Osteoblast (primary cell): ENCODE results near the gene NEU3. TPM values are rescaled to one million over a fixed set of nuclear protein-coding genes. Genes with fewer than 3 reads are reported as not detected.

Experiments
- DNase-seq: peaks from one replicate; pipeline ENCODE4 v3.0.0; 2011; ENCODE audit warnings: low spot score, mixed read lengths; ENCODE audit not compliant: insufficient read length; ENCODE audit errors: missing footprints
- H2AFZ ChIP-seq: 2 replicates; pipeline ENCODE4 v1.6.0; 2011; ENCODE audit warnings: mild to moderate bottlenecking, low read length
- H3K27ac ChIP-seq: 2 replicates; pipeline ENCODE4 v1.5.1; 2011; ENCODE audit warnings: mild to moderate bottlenecking, low read depth, low read length, moderate library complexity
- H3K27me3 ChIP-seq: 2 replicates; pipeline ENCODE4 v1.6.0; 2012; ENCODE audit warnings: mild to moderate bottlenecking, control low read depth, inconsistent platforms, low read length, moderate library complexity; ENCODE audit not compliant: insufficient read depth
- H3K36me3 ChIP-seq: 2 replicates; pipeline ENCODE4 v1.5.1; 2011; ENCODE audit warnings: mild to moderate bottlenecking, low read length, control low read depth, moderate library complexity; ENCODE audit not compliant: insufficient read depth
- H3K4me1 ChIP-seq: 2 replicates; pipeline ENCODE4 v1.5.1; 2011; ENCODE audit warnings: mild to moderate bottlenecking, low read length, control low read depth, moderate library complexity; ENCODE audit not compliant: insufficient read depth
- H3K4me2 ChIP-seq: 2 replicates; pipeline ENCODE4 v1.6.0; 2011; ENCODE audit warnings: mild to moderate bottlenecking, low read length; ENCODE audit not compliant: insufficient read depth
- H3K4me3 ChIP-seq: fragments of 200-600 bp; sonication (generic); 3 replicates; pipeline ENCODE4 v1.5.1; 2012; ENCODE audit warnings: mild to moderate bottlenecking, low read length, inconsistent platforms; ENCODE audit not compliant: insufficient read depth
- H3K79me2 ChIP-seq: 2 replicates; pipeline ENCODE4 v1.6.0; 2012; ENCODE audit warnings: mild to moderate bottlenecking, low read length, control low read depth, inconsistent platforms; ENCODE audit not compliant: insufficient read depth
- H3K9me3 ChIP-seq: 2 replicates; pipeline ENCODE4 v1.5.1; 2011; ENCODE audit warnings: low read depth, low read length, control low read depth
- H4K20me1 ChIP-seq: 2 replicates; pipeline ENCODE4 v1.6.0; 2012; ENCODE audit warnings: mild to moderate bottlenecking, low read length, control low read depth; ENCODE audit not compliant: insufficient read depth
- CTCF ChIP-seq: IDR thresholded peaks from 2 replicates; pipeline ENCODE4 v1.5.1; 2011; ENCODE audit warnings: mild to moderate bottlenecking, low read depth, low read length, moderate library complexity; ENCODE audit errors: extremely low read depth
- total RNA-seq: library from RNA; depleted of rRNA; stranded (reverse); fragments of >200 nt; gene quantifications from 2 replicates; pipeline ENCODE4 v1.2.3, GENCODE V29; 2012

NEU3 gene
- total RNA-seq, 1 donor, result 6.9 TPM

DNA sequence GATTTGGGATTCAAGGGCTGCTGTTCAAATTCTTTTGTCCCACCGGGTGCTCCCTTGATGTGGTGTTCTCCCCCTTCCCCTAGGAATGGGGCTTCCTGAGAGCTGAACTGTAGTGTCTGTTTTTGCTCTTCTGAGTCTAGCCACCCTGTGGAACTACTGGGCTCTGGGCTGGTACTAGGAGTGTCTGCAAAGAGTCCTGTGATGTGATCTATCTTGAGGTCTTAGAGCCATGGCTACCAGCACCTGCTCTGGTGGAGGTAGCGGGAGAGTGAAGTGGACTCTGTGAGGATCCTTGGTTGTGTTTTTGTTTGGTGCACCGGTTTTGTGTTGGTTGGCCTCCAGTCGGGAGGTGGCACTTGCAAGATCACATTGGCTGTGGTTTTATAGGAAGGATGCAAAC, 61.8 kb downstream of the NEU3 start:
- DNase-seq, result no peak
- no peak for TF ChIP-seq CTCF

GRCh38 chr11:75051043-75051442, 62.3 kb downstream of the NEU3 start:
- Histone ChIP-seq H2AFZ (no peak overlapping the region), H3K4me3 (no peak overlapping the region), H3K4me1 (no peaks in the 10 kb centered on the region), H3K79me2 (no peaks in the 10 kb centered on the region), H3K9me3 (peaks cover 9% of the 10 kb centered on the region), H4K20me1 (no peaks in the 10 kb centered on the region), H3K27me3 (peaks cover 9% of the 10 kb centered on the region), H3K36me3 (no peaks in the 10 kb centered on the region), H3K27ac (no peak overlapping the region), H3K4me2 (no peak overlapping the region)
- no peak for TF ChIP-seq CTCF
- DNase-seq, result no peak

More for the DNA sequence above, 61.8 kb downstream of the NEU3 start:
- H3K27me3 ChIP-seq, result peaks cover 9% of the 10 kb centered on the region
- no peaks in the 10 kb centered on the region for H3K79me2 ChIP-seq
- H3K4me2 ChIP-seq, result no peak overlapping the region
- no peaks in the 10 kb centered on the region for H4K20me1 ChIP-seq
- H3K4me3 ChIP-seq, result no peak overlapping the region
- no peak overlapping the region for H3K27ac ChIP-seq
- no peaks in the 10 kb centered on the region for H3K36me3 ChIP-seq
- no peaks in the 10 kb centered on the region for H3K4me1 ChIP-seq
- H2AFZ ChIP-seq, result no peak overlapping the region
- H3K9me3 ChIP-seq, result peaks cover 9% of the 10 kb centered on the region

- no peaks in the 10 kb centered on the region for H3K36me3 ChIP-seq
- H3K4me2 ChIP-seq, result no peak overlapping the region
- H2AFZ ChIP-seq, result no peak overlapping the region
- no peaks in the 10 kb centered on the region for H3K4me1 ChIP-seq
- DNase-seq, result no peak
- H3K4me3 ChIP-seq, result no peak overlapping the region
- H4K20me1 ChIP-seq, result no peaks in the 10 kb centered on the region
- TF ChIP-seq CTCF, result no peak
- H3K27me3 ChIP-seq, result peaks cover 9% of the 10 kb centered on the region
- H3K9me3 ChIP-seq, result peaks cover 9% of the 10 kb centered on the region
- no peaks in the 10 kb centered on the region for H3K79me2 ChIP-seq
- no peak overlapping the region for H3K27ac ChIP-seq
Measured at GRCh38 chr11:75052457-75052856, 63.7 kb downstream of the NEU3 start.

GRCh38 chr11:75055511-75055910, 66.8 kb downstream of the NEU3 start:
- no peaks in the 10 kb centered on the region for H4K20me1 ChIP-seq
- no peak for DNase-seq
- H3K27ac ChIP-seq, result no peak overlapping the region
- no peak for TF ChIP-seq CTCF
- H3K27me3 ChIP-seq, result peaks cover 14% of the 10 kb centered on the region
- H3K4me2 ChIP-seq, result no peak overlapping the region
- H3K4me3 ChIP-seq, result no peak overlapping the region
- H3K9me3 ChIP-seq, result peaks cover 9% of the 10 kb centered on the region
- no peaks in the 10 kb centered on the region for H3K36me3 ChIP-seq
- H3K79me2 ChIP-seq, result no peaks in the 10 kb centered on the region
- H2AFZ ChIP-seq, result no peak overlapping the region
- no peaks in the 10 kb centered on the region for H3K4me1 ChIP-seq
